ENCODE measurements around the gene FAM221B. TPM values are rescaled to one million over a fixed set of nuclear protein-coding genes. Genes with fewer than 3 reads are reported as not detected.

The FAM221B gene
- total RNA-seq, 2 experiments from 2014 or later, result not detected

DNA sequence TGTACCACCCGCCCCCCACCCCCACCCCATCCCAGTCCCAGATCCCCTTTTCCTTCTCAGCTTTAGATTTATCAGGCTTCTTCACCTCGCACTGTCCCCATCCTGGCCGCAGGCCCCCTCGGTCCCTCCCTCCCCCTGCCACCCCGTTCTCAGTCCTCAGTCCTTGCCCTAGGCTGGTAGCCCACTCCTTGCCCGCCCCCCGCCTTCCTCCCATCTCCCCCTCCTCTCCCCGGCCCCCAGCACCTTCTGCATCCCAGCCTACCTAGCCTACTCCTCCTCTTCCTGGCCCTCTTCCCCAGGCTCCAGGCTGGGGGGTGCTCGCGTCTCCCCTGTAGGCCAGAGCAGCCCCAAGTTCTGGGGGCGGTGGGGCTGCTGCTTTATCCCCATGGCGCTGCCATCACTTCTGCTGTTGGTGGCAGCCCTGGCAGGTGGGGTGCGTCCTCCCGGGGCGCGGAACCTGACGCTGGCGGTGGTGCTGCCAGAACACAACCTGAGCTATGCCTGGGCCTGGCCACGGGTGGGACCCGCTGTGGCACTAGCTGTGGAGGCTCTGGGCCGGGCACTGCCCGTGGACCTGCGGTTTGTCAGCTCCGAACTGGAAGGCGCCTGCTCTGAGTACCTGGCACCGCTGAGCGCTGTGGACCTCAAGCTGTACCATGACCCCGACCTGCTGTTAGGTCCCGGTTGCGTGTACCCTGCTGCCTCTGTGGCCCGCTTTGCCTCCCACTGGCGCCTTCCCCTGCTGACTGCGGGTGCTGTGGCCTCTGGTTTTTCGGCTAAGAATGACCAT lies 36.3 kb downstream of the FAM221B start:
- POLR2A ChIA-PET, result interaction anchor here (0.6 kb wide), 1 partner anchor 97 kb away, joined by 3 read pairs; no protein-coding TSS in a partner anchor
- Mint-ChIP-seq H3K4me3 (no peak overlapping the region), H3K27me3 (no peaks in the 10 kb centered on the region), H3K36me3 (ENCODE audit: low read depth) (no peaks in the 10 kb centered on the region), H3K4me1 (peaks cover 20% of the 10 kb centered on the region), H3K27ac (no peak overlapping the region), H3K9me3 (no peaks in the 10 kb centered on the region)
- DNase-seq, result no peak
- CTCF ChIA-PET, result interaction anchor here (1.7 kb wide), 1 partner anchor 22 kb away, joined by 5 read pairs; the partner anchor contains the start of gene HINT2

DNA sequence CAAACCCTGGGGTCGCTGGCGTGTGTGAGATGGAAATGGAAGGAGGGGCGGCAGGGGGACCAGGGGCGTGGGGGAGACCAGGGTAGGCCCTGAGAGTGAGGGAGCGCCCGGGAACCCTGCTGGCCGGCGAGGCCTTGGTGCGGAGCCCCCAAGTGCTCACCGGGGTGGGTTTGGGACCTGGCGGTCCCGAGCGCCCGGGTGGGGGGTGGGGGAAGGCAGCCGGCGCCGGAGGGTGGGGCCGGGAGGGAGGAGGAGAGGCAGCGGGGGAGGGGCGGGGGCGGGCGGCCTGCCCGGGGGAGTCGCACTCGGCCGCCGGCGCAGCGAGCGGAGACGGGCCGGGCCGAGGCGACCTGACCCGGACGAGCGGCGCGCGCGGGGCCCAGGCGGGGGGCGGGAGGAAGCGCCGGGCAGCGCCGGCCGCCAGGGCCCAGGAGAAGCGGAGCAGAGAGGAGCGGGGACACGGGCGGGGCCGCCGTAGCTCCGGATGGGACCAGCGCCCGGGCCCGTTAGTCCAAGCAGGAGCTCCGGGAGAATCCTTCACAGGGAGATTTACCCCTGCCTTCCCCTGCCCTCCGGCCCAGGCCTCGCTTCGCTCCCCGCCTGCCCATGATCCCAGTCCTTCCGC lies 37.1 kb downstream of the FAM221B start, which contains the start of gene NPR2:
Gene NPR2, plus strand, starts transcription at position 295 of the 625 bp plus-strand sequence. CDS start 818 bp downstream, outside the sequence.
- H3K4me1 Mint-ChIP-seq, result peaks cover 16% of the 10 kb centered on the region
- ChIA-PET CTCF (interaction anchor here (1.7 kb wide), 1 partner anchor 23 kb away, joined by 5 read pairs; the partner anchor contains the start of gene HINT2), POLR2A (no interaction called here)
- H3K4me3 Mint-ChIP-seq, result no peak within 1 kb of the TSS
- no peak within 1 kb of the TSS for H3K27ac Mint-ChIP-seq
- no peaks in the 10 kb centered on the region for H3K36me3 Mint-ChIP-seq (ENCODE audit: low read depth)
- no peaks in the 10 kb centered on the region for H3K27me3 Mint-ChIP-seq
- no peaks in the 10 kb centered on the region for H3K9me3 Mint-ChIP-seq
- no peak for DNase-seq

DNA sequence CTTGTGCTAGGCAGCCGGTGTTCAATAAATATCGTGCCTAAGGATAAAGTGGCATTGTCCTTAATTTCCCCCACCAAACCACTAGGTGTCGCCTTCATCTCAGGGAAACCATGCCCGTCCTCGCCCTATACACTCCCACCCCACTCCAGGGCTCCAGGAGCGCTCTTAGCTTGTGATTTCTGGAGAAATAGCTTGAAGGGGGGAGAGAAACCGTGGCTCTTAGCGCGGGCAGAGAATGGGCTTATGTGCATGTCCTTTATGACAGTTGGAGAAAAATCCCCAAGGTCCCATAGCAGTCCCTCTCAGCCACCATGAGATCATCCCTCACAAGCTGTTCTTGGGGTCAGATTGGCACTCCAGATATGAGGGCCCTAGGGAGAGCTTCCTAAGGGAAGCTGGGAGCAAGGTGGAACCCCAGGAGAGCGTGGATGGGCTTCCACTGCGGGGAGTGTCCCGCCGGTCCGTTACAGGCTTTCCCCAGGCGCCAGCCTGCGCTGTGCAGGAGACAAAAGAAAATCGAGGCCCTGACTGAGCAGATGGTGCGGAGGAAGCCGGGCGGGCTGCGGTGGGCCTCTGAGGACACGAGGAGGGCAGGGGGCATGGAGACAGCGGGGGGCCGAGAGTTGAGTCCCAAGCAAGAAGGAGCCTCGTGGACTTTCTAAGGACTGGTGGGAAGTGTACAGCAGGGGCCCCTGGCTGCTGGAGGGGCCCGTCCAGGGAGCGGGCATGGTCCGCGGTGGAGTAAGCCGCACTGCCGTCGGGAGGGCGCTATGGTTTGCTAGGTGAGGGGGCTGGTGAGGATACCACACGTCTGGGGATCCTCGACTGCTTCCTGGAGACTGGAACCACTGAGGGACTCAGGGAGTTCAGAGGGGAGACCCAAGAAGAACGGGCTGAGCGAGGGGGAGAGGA lies 37.9 kb downstream of the FAM221B start:
- Mint-ChIP-seq H3K27me3 (no peaks in the 10 kb centered on the region), H3K4me3 (no peak overlapping the region), H3K36me3 (ENCODE audit: low read depth) (no peaks in the 10 kb centered on the region), H3K27ac (no peak overlapping the region), H3K4me1 (peaks cover 16% of the 10 kb centered on the region), H3K9me3 (no peaks in the 10 kb centered on the region)
- DNase-seq, result peak; percentile 75
- ChIA-PET POLR2A (no interaction called here), CTCF (interaction anchor here (0.5 to 1.9 kb wide), 25 partner anchors 9 to 1787 kb away, joined by 3 to 10 read pairs (median 4); partner anchors contain the start of genes ARHGEF39, GBA2, RGP1 and SPAG8)

DNA sequence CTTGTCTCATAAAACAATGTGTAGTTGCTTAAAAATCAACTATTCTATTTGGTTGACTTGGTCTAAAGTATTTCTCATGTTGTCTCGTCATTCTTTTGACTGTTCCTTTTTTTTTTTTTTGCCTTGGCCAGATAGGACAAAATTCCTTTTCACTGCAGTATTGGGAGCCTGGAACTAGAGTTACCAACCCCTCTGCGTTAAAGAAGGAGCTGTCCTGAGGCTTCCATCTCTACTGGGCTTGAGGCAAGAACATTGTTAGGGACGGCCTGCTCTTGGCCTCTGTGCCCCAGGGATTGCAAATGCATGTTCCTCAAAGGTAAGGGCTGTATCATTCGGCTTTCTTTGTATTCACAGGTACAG lies 38.5 kb downstream of the FAM221B start:
- POLR2A ChIA-PET, result no interaction called here
- Mint-ChIP-seq H3K9me3 (no peaks in the 10 kb centered on the region), H3K4me3 (no peak overlapping the region), H3K4me1 (peaks cover 13% of the 10 kb centered on the region), H3K27me3 (no peaks in the 10 kb centered on the region), H3K27ac (no peak overlapping the region), H3K36me3 (ENCODE audit: low read depth) (no peaks in the 10 kb centered on the region)
- no peak for DNase-seq
- CTCF ChIA-PET, result interaction anchor here (0.6 to 1.9 kb wide), 22 partner anchors 8 to 1787 kb away, joined by 3 to 10 read pairs (median 4); partner anchors contain the start of genes ARHGEF39 and SPAG8

DNA sequence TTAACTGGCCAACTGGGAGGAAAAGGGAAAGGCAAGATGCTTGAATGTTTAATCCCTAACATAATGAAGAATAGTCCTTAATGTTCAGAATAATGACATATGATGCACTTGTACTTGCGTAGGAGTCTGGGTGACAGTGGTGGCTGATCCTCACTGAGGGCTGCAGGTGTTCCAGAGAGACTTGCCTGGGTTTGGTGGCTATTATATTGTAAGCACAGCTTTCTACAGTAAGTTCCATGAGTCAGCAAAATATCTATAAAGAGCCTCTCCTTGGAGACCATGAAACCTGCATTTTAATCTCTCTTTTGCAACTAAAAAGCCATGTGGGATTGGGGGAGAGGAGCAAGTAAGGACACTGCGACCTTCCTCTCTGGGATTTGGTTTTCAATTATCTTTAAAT lies 39.0 kb downstream of the FAM221B start:
- Mint-ChIP-seq H3K4me1 (peaks cover 12% of the 10 kb centered on the region), H3K27me3 (no peaks in the 10 kb centered on the region), H3K9me3 (no peaks in the 10 kb centered on the region), H3K4me3 (no peak overlapping the region), H3K36me3 (ENCODE audit: low read depth) (no peaks in the 10 kb centered on the region), H3K27ac (no peak overlapping the region)
- no peak for DNase-seq
- ChIA-PET POLR2A (no interaction called here), CTCF (interaction anchor here (0.8 to 1.9 kb wide), 20 partner anchors 7 to 176 kb away, joined by 3 to 10 read pairs (median 4); partner anchors contain the start of genes FAM221B, SPAG8 and TMEM8B)

DNA sequence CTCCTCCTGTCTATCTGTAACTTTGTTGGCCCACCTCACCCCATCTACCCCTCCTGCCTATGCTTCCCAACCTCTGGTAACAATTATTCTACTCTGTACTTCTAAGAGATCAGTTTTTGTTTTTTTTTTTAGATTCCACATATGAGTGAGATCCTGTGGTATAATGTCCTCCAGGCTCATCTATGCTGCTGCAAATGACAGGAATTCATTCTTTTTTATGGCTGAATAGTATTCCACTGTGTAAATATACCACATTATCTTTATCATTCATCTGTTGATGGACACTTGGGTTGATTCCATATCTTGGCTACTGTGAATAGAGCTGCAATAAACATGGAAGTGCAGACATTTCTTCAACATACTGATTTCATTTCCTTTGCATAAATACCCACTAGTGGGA lies 45.1 kb downstream of the FAM221B start:
- no peak for DNase-seq
- no peaks in the 10 kb centered on the region for H3K9me3 Mint-ChIP-seq
- no peak overlapping the region for H3K4me3 Mint-ChIP-seq
- ChIA-PET POLR2A (no interaction called here), CTCF (interaction anchor here (0.6 kb wide), 1 partner anchor 1046 kb away, joined by 3 read pairs; no protein-coding TSS in a partner anchor)
- H3K27me3 Mint-ChIP-seq, result no peaks in the 10 kb centered on the region
- H3K27ac Mint-ChIP-seq, result no peak overlapping the region
- no peaks in the 10 kb centered on the region for H3K4me1 Mint-ChIP-seq
- peaks cover 10% of the 10 kb centered on the region for H3K36me3 Mint-ChIP-seq (ENCODE audit: low read depth)

DNA sequence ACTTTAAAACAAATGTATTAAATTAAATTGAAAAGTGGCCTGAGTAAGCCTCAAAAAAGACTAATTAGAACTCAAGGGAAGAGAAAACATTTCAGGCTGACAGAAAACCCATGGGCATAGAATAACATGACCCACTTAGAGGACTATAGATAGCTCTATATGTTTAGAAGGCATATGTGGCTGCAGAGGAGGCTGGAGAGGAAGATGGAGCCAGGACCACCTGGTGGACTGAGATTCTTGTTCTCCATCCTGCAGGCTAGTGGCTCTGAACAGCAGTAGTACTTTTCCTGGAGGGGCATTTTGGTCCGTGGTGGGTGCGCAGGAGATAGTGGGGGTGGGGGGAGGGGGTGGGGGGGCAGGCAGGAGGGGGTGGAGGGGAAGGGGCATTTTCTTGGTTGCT lies 47.5 kb downstream of the FAM221B start:
- DNase-seq, result no peak
- POLR2A ChIA-PET, result no interaction called here
- Mint-ChIP-seq H3K4me1 (no peaks in the 10 kb centered on the region), H3K27ac (no peak overlapping the region), H3K27me3 (no peaks in the 10 kb centered on the region), H3K36me3 (ENCODE audit: low read depth) (peaks cover 12% of the 10 kb centered on the region), H3K4me3 (no peak overlapping the region), H3K9me3 (no peaks in the 10 kb centered on the region)
- CTCF ChIA-PET, result interaction anchor here (0.6 kb wide), 1 partner anchor 18 kb away, joined by 3 read pairs; no protein-coding TSS in a partner anchor

DNA sequence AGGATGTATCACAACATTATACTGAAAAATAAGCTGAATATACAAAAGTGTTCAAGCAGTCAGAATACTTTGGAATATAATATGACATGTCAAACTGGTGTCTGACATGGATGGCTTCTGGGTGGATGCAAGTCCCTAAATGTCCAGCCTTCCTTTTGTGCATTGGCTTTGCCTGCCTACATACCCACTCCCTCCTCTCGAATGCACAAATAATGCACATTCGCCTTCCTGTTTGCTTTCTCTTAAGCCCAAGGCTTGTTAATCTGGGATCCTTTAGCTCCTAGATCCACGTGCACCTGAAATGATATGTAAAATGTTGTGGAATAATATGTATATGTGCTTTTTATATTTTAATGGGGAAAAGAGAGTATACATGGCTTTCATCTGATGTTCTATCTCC lies 50.0 kb downstream of the FAM221B start:
- no peaks in the 10 kb centered on the region for H3K9me3 Mint-ChIP-seq
- ChIA-PET POLR2A (no interaction called here), CTCF (interaction anchor here (1.4 to 1.6 kb wide), 3 partner anchors 12 to 29 kb away, joined by 3 to 6 read pairs (median 3); no protein-coding TSS in a partner anchor)
- no peak overlapping the region for H3K27ac Mint-ChIP-seq
- no peak for DNase-seq
- peaks cover 3% of the 10 kb centered on the region for H3K4me1 Mint-ChIP-seq
- peaks cover 6% of the 10 kb centered on the region for H3K36me3 Mint-ChIP-seq (ENCODE audit: low read depth)
- H3K27me3 Mint-ChIP-seq, result no peaks in the 10 kb centered on the region
- H3K4me3 Mint-ChIP-seq, result no peak overlapping the region

DNA sequence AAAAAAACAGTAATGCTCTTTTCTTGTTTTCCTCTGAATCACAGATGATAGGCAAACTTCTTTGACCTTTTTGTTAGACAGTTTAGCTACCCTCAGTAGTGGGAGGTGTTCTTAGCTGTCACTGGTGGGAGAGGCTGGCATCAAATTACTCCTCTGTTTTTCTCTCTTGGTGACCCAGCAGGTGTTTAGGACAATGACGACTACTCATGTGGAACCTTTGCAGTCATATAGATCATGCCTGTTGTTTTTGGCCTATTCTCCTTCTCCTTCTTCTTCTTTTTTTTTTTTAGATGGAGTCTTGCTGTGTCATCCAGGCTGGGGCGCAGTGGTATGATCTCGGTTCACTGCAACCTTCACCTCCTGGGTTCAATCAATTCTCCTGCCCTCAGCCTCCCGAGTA lies 52.5 kb downstream of the FAM221B start:
- Mint-ChIP-seq H3K9me3 (no peaks in the 10 kb centered on the region), H3K4me3 (no peak overlapping the region), H3K27ac (no peak overlapping the region), H3K4me1 (peaks cover 3% of the 10 kb centered on the region), H3K27me3 (no peaks in the 10 kb centered on the region), H3K36me3 (ENCODE audit: low read depth) (peaks cover 2% of the 10 kb centered on the region)
- ChIA-PET POLR2A (no interaction called here), CTCF (interaction anchor here (1.3 to 1.6 kb wide), 3 partner anchors 10 to 223 kb away, joined by 3 to 5 read pairs (median 5); no protein-coding TSS in a partner anchor)
- no peak for DNase-seq

DNA sequence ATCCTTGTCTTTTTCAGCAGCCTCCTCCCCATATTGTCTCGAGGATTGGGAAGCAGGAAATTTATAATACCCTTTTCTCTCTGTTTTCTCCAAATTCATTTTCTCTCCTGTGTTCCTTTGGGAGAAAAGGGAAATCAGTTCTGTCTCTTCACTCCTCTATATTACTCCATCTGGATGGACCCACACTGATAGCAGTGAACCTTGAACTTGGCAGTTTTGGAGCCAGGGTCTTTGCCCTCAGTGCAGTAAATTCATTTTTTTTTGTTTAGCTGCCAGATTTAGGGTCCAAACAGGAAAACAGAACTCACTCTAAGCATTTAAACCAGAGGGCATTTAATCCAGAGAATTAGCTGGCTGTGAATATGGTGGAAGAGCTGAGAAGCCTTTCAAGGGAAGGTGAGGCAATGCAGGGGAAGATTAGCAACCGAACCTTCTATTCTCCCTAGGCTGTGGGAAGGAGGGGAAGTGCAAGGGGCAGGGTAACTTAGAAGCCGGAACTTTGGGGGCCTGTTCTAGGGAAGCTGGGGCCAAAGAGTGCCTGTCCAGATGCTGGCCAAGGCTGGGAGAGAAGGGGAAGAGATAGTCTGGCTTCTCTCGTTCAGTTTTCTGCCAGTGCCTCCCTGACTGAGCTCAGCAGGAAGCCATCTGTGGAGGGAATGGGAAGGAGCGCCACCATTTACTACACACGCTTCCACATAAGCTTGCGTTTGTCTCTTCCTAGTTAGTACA lies 53.5 kb downstream of the FAM221B start:
- H3K27ac Mint-ChIP-seq, result no peak overlapping the region
- POLR2A ChIA-PET, result no interaction called here
- no peaks in the 10 kb centered on the region for H3K27me3 Mint-ChIP-seq
- no peak for DNase-seq
- H3K36me3 Mint-ChIP-seq (ENCODE audit: low read depth), result peaks cover 2% of the 10 kb centered on the region
- H3K4me3 Mint-ChIP-seq, result no peak overlapping the region
- peaks cover 3% of the 10 kb centered on the region for H3K4me1 Mint-ChIP-seq
- CTCF ChIA-PET, result interaction anchor here (1.3 to 1.6 kb wide), 3 partner anchors 11 to 222 kb away, joined by 3 to 5 read pairs (median 5); no protein-coding TSS in a partner anchor
- no peaks in the 10 kb centered on the region for H3K9me3 Mint-ChIP-seq

DNA sequence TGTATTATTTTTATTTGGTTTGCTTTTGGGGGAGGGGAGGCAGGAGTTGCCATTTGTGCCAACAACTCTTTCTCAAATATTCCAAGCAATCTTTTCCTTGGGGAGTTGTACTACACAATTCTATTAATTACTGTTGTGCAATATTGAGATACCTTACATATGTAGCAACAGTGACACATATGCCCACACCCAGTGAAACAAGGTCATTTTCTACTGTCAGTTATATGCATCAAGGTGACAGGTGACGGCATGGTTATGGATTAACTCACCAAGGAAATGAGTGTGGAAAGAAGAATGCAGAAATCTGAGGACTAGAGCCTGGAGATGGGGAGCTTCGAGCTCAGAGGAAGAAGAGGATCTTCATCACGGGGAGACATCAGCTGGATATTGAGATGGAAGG lies 56.6 kb downstream of the FAM221B start:
- no peaks in the 10 kb centered on the region for H3K9me3 Mint-ChIP-seq
- H3K27ac Mint-ChIP-seq, result no peak overlapping the region
- H3K4me3 Mint-ChIP-seq, result no peak overlapping the region
- no peaks in the 10 kb centered on the region for H3K36me3 Mint-ChIP-seq (ENCODE audit: low read depth)
- H3K4me1 Mint-ChIP-seq, result peaks cover 3% of the 10 kb centered on the region
- POLR2A ChIA-PET, result no interaction called here
- CTCF ChIA-PET, result interaction anchor here (1.5 to 3.4 kb wide), 4 partner anchors 10 to 55 kb away, joined by 4 to 10 read pairs (median 5); no protein-coding TSS in a partner anchor
- DNase-seq, result no peak
- H3K27me3 Mint-ChIP-seq, result no peaks in the 10 kb centered on the region

DNA sequence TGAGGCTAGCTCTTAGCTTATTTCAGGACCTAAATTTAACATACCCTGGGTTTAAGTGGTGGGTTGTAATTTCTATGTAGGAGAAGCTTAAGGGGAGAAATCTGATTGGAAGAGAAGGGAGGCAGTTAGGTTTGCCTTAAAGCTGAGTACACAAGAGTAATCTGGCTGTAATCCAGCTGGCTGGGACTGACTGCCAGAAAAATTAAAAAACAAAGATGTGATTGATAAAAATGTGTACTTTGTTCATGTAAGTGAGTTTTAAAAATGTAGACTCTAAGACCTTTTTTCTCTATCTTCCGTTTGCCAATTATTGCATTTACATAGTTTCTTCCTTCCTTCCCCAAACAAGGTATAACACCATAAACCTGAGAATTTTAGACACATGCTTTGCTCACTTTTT lies 57.0 kb downstream of the FAM221B start:
- no peaks in the 10 kb centered on the region for H3K9me3 Mint-ChIP-seq
- POLR2A ChIA-PET, result no interaction called here

More for the DNA sequence above, 57.0 kb downstream of the FAM221B start:
- Mint-ChIP-seq H3K36me3 (ENCODE audit: low read depth) (no peaks in the 10 kb centered on the region), H3K4me3 (no peak overlapping the region), H3K27me3 (no peaks in the 10 kb centered on the region), H3K27ac (no peak overlapping the region), H3K4me1 (peaks cover 3% of the 10 kb centered on the region)
- no peak for DNase-seq
- CTCF ChIA-PET, result interaction anchor here (0.8 to 3.4 kb wide), 5 partner anchors 10 to 54 kb away, joined by 3 to 10 read pairs (median 5); partner anchors contain the start of genes GBA2 and RGP1
